Fibroblast of villous mesenchyme (primary cell): ENCODE data around the gene HTATIP2. TPM values are rescaled to one million over a fixed set of nuclear protein-coding genes. Genes with fewer than 3 reads are reported as not detected.
"Not testable (repeated sequence)": the region's sequence is repeated elsewhere in the genome, so short reads cannot be mapped to it uniquely, and the experiment has no call there.

Experiments
- DNase-seq: peaks from one replicate; pipeline ENCODE4 v3.0.0-alpha.2; 2010; ENCODE audit warnings: low read depth
- H3K4me3 ChIP-seq: 2 replicates; pipeline ENCODE4 v1.5.1; 2011; ENCODE audit warnings: low read depth, mild to moderate bottlenecking, low read length
- CTCF ChIP-seq: IDR thresholded peaks from 2 replicates; pipeline ENCODE4 v1.5.1; 2012; ENCODE audit warnings: low read depth, mild to moderate bottlenecking, low read length; ENCODE audit not compliant: insufficient read depth
- total RNA-seq: library from RNA; depleted of rRNA; stranded (reverse); fragments of >200 nt; gene quantifications from 2 replicates; pipeline ENCODE4 v1.2.3, GENCODE V29; 2012

The HTATIP2 gene
- total RNA-seq, 1 donor: 36.3 TPM

GRCh38 chr11:20369826-20370225, 6.3 kb downstream of the HTATIP2 start:
- DNase-seq: no peak
- no peak overlapping the region for H3K4me3 ChIP-seq
- TF ChIP-seq CTCF: no peak

- no peak for DNase-seq
- no peak for TF ChIP-seq CTCF
- H3K4me3 ChIP-seq: no peak overlapping the region
Measured at GRCh38 chr11:20372081-20372626, 8.6 kb downstream of the HTATIP2 start.

- no peak for DNase-seq
- H3K4me3 ChIP-seq: no peak overlapping the region
- TF ChIP-seq CTCF: no peak
Measured at GRCh38 chr11:20373147-20373546, 9.6 kb downstream of the HTATIP2 start.

GRCh38 chr11:20373568-20374209, 10.2 kb downstream of the HTATIP2 start:
- no peak for DNase-seq
- H3K4me3 ChIP-seq: no peak overlapping the region
- no peak for TF ChIP-seq CTCF

GRCh38 chr11:20374741-20375300, 11.3 kb downstream of the HTATIP2 start:
- no peak for DNase-seq
- TF ChIP-seq CTCF: no peak
- no peak overlapping the region for H3K4me3 ChIP-seq

GRCh38 chr11:20376162-20376730, 12.7 kb downstream of the HTATIP2 start:
- no peak overlapping the region for H3K4me3 ChIP-seq
- no peak for TF ChIP-seq CTCF
- no peak for DNase-seq

- H3K4me3 ChIP-seq, DNase-seq: not testable (repeated sequence)
Measured at GRCh38 chr11:20385996-20386395, 22.5 kb downstream of the HTATIP2 start.
